HG03378 (cell line): ENCODE results near the gene CTIF.
A peak's percentile ranks its signal among the peaks of the same experiment; 100 is the strongest.

Experiments
- ATAC-seq: cut with Tn5 transposase; IDR thresholded peaks from one replicate; pipeline ENCODE4 v1.9.1; 2021; ENCODE audit warnings: mild to moderate bottlenecking, moderate library complexity; ENCODE audit not compliant: unreplicated experiment

The CTIF gene

GRCh38 chr18:48782381-48782861, 243.6 kb downstream of the CTIF start:
- no peak for ATAC-seq

- no peak for ATAC-seq
These were observed 245.0 kb downstream of the CTIF start for GRCh38 chr18:48783616-48784520.

GRCh38 chr18:48784656-48785055, 245.8 kb downstream of the CTIF start:
- no peak for ATAC-seq

- peak; percentile 92 for ATAC-seq
These were observed 246.3 kb downstream of the CTIF start for GRCh38 chr18:48785091-48785614.

GRCh38 chr18:48785736-48786454, 247.1 kb downstream of the CTIF start:
- ATAC-seq = no peak

- no peak for ATAC-seq
These were observed 247.8 kb downstream of the CTIF start for GRCh38 chr18:48786455-48787202.

- no peak for ATAC-seq
These were observed 248.6 kb downstream of the CTIF start for GRCh38 chr18:48787203-48788151.

GRCh38 chr18:48788373-48788772, 249.5 kb downstream of the CTIF start:
- ATAC-seq = no peak

GRCh38 chr18:48789259-48789812, 250.5 kb downstream of the CTIF start:
- no peak for ATAC-seq

- no peak for ATAC-seq
These were observed 251.5 kb downstream of the CTIF start for GRCh38 chr18:48790226-48790863.

- ATAC-seq = no peak
These were observed 252.2 kb downstream of the CTIF start for GRCh38 chr18:48790869-48791635.

- ATAC-seq = no peak
These were observed 252.8 kb downstream of the CTIF start for GRCh38 chr18:48791636-48792105.

- no peak for ATAC-seq
These were observed 253.3 kb downstream of the CTIF start for GRCh38 chr18:48792141-48792540.

GRCh38 chr18:48792611-48793380, 254.0 kb downstream of the CTIF start:
- ATAC-seq = no peak

GRCh38 chr18:48794251-48794970, 255.6 kb downstream of the CTIF start:
- no peak for ATAC-seq

- ATAC-seq = no peak
These were observed 256.9 kb downstream of the CTIF start for GRCh38 chr18:48795696-48796095.
